ENCODE data around the gene SORCS1.

The SORCS1 gene

GRCh38 chr10:106555599-106555998 is 608.9 kb downstream of the SORCS1 start:
- FAIRE-seq (no peak), DNase-seq (ENCODE audit: insufficient read length, low spot score) (no peak)
- TF ChIP-seq POLR2A (IDR thresholded peaks at IDR 0.05; ENCODE audit: low read depth, low read length): no peak

GRCh38 chr10:106551501-106552062 is 612.9 kb downstream of the SORCS1 start:
- TF ChIP-seq POLR2A (IDR thresholded peaks at IDR 0.05; ENCODE audit: low read depth, low read length): no peak
- no peak for DNase-seq (ENCODE audit: insufficient read length, low spot score)
- no peak for FAIRE-seq

- no peak for FAIRE-seq
- no peak for DNase-seq (ENCODE audit: insufficient read length, low spot score)
- no peak for TF ChIP-seq POLR2A (IDR thresholded peaks at IDR 0.05; ENCODE audit: low read depth, low read length)
Measured at GRCh38 chr10:106548832-106549231, 615.7 kb downstream of the SORCS1 start.

GRCh38 chr10:106547047-106547635 is 617.4 kb downstream of the SORCS1 start:
- TF ChIP-seq POLR2A (IDR thresholded peaks at IDR 0.05; ENCODE audit: low read depth, low read length): no peak
- no peak for FAIRE-seq
- DNase-seq (ENCODE audit: insufficient read length, low spot score): no peak

- DNase-seq (ENCODE audit: insufficient read length, low spot score): no peak
- TF ChIP-seq POLR2A (IDR thresholded peaks at IDR 0.05; ENCODE audit: low read depth, low read length): no peak
- FAIRE-seq: no peak
Measured at GRCh38 chr10:106542461-106542860, 622.0 kb downstream of the SORCS1 start.

- FAIRE-seq: no peak
- no peak for DNase-seq (ENCODE audit: insufficient read length, low spot score)
- no peak for TF ChIP-seq POLR2A (IDR thresholded peaks at IDR 0.05; ENCODE audit: low read depth, low read length)
Measured at GRCh38 chr10:106540645-106541044, 623.9 kb downstream of the SORCS1 start.

- no peak for TF ChIP-seq POLR2A (IDR thresholded peaks at IDR 0.05; ENCODE audit: low read depth, low read length)
- no peak for FAIRE-seq
Measured at GRCh38 chr10:106537866-106538265, 626.6 kb downstream of the SORCS1 start.

GRCh38 chr10:106535304-106535953 is 629.1 kb downstream of the SORCS1 start:
- FAIRE-seq: no peak
- DNase-seq (ENCODE audit: insufficient read length, low spot score): no peak
- no peak for TF ChIP-seq POLR2A (IDR thresholded peaks at IDR 0.05; ENCODE audit: low read depth, low read length)

More at GRCh38 chr10:106537866-106538265, 626.6 kb downstream of the SORCS1 start:
- no peak for DNase-seq (ENCODE audit: insufficient read length, low spot score)

- DNase-seq (ENCODE audit: insufficient read length, low spot score) (no peak), FAIRE-seq (no peak)
- no peak for TF ChIP-seq POLR2A (IDR thresholded peaks at IDR 0.05; ENCODE audit: low read depth, low read length)
Measured at GRCh38 chr10:106534441-106534840, 630.1 kb downstream of the SORCS1 start.

GRCh38 chr10:106528702-106529101 is 635.8 kb downstream of the SORCS1 start:
- FAIRE-seq (no peak), DNase-seq (ENCODE audit: insufficient read length, low spot score) (no peak)
- no peak for TF ChIP-seq POLR2A (IDR thresholded peaks at IDR 0.05; ENCODE audit: low read depth, low read length)

GRCh38 chr10:106525835-106526234 is 638.7 kb downstream of the SORCS1 start:
- no peak for DNase-seq (ENCODE audit: insufficient read length, low spot score)

More at GRCh38 chr10:106525835-106526234, 638.7 kb downstream of the SORCS1 start:
- FAIRE-seq: no peak
- no peak for TF ChIP-seq POLR2A (IDR thresholded peaks at IDR 0.05; ENCODE audit: low read depth, low read length)
